GM12864 (cell line): ENCODE measurements around the gene PPARGC1A.

Experiments
- DNase-seq: peaks from one replicate; pipeline ENCODE4 v3.0.0-alpha.2; 2011; ENCODE audit warnings: low read depth
- H3K4me3 ChIP-seq: 2 replicates; pipeline ENCODE4 v1.5.1; 2011; ENCODE audit warnings: mild to moderate bottlenecking, low read depth, low read length, control low read depth
- CTCF ChIP-seq: IDR thresholded peaks from 2 replicates; pipeline ENCODE4 v1.5.1; 2011; ENCODE audit warnings: low read depth, mild to moderate bottlenecking, moderate library complexity, low read length, control low read depth, inconsistent platforms; ENCODE audit errors: missing control alignments

Gene PPARGC1A

GRCh38 chr4:23838131-23838530 is 51.7 kb downstream of the PPARGC1A start:
- no peak for TF ChIP-seq CTCF
- no peak overlapping the region for H3K4me3 ChIP-seq
- no peak for DNase-seq

GRCh38 chr4:23837371-23837770 is 52.5 kb downstream of the PPARGC1A start:
- TF ChIP-seq CTCF: no peak
- no peak for DNase-seq
- no peak overlapping the region for H3K4me3 ChIP-seq

- no peak for DNase-seq
- H3K4me3 ChIP-seq: no peak overlapping the region
- no peak for TF ChIP-seq CTCF
These were observed 53.9 kb downstream of the PPARGC1A start for GRCh38 chr4:23835774-23836478.

- no peak overlapping the region for H3K4me3 ChIP-seq
- no peak for TF ChIP-seq CTCF
- no peak for DNase-seq
These were observed 61.1 kb downstream of the PPARGC1A start for GRCh38 chr4:23828779-23829178.

- DNase-seq: no peak
- TF ChIP-seq CTCF: no peak
- H3K4me3 ChIP-seq: no peak overlapping the region
These were observed 61.7 kb downstream of the PPARGC1A start for GRCh38 chr4:23828020-23828715.

GRCh38 chr4:23822181-23822580 is 67.7 kb downstream of the PPARGC1A start:
- DNase-seq: no peak
- no peak overlapping the region for H3K4me3 ChIP-seq
- TF ChIP-seq CTCF: no peak

- no peak for DNase-seq
- no peak overlapping the region for H3K4me3 ChIP-seq
- no peak for TF ChIP-seq CTCF
These were observed 70.8 kb downstream of the PPARGC1A start for GRCh38 chr4:23819041-23819511.
